Esophagus squamous epithelium (tissue), 4 donors: Measurements from ENCODE around the gene GABBR2.
"Not testable (repeated sequence)": the region's sequence is repeated elsewhere in the genome, so short reads cannot be mapped to it uniquely, and the experiment has no call there.

Experiments
- POLR2A ChIP-seq, 4 donors: fragments of 450-650 bp; IDR thresholded peaks; one replicate each; pipeline ENCODE4 v1.6.1; 2017; ENCODE audit warnings: antibody characterized with exemption in 4 of 4, mild to moderate bottlenecking in 4 of 4, moderate library complexity in 3 of 4
- TF ChIP-seq, protein P1 (sequence below), 6 experiments: fragments of 450-650 bp in 4 of 6; fragments of 200-600 bp in 2 of 6; sonication (generic) in 2 of 6; IDR thresholded peaks; one replicate each; pipeline ENCODE4 v1.5.1; 2016 to 2019; ENCODE audit warnings: antibody characterized with exemption in 6 of 6, mild to moderate bottlenecking in 4 of 6, moderate library complexity in 4 of 6

DNA sequence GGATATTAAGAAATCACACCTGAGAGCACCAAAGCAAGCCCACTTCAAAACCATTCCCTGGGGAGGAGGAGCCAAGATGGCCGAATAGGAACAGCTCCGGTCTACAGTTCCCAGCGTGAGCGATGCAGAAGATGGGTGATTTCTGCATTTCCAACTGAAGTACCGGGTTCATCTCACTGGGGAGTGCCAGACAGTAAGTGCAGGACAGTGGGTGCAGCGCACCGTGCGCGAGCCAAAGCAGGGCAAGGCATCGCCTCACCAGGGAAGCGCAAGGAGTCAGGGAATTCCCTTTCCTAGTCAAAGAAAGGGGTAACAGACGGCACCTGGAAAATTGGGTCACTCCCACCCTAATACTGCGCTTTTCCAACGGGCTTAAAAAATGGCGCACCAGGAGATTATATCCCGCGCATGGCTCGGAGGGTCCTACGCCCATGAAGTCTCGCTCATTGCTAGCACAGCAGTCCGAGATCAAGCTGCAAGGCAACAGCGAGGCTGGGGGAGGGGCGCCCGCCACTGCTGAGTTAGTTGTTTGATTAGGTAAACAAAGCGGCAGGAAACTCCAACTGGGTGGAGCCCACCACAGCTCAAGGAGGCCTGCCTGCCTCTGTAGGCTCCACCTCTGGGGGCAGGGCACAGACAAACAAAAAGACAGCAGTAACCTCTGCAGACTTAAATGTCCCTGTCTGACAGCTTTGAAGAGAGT lies 200.4 kb downstream of the GABBR2 start:
- not testable (repeated sequence) for TF ChIP-seq POLR2A (IDR thresholded peaks at IDR 0.05)
- TF ChIP-seq, protein P1, sequence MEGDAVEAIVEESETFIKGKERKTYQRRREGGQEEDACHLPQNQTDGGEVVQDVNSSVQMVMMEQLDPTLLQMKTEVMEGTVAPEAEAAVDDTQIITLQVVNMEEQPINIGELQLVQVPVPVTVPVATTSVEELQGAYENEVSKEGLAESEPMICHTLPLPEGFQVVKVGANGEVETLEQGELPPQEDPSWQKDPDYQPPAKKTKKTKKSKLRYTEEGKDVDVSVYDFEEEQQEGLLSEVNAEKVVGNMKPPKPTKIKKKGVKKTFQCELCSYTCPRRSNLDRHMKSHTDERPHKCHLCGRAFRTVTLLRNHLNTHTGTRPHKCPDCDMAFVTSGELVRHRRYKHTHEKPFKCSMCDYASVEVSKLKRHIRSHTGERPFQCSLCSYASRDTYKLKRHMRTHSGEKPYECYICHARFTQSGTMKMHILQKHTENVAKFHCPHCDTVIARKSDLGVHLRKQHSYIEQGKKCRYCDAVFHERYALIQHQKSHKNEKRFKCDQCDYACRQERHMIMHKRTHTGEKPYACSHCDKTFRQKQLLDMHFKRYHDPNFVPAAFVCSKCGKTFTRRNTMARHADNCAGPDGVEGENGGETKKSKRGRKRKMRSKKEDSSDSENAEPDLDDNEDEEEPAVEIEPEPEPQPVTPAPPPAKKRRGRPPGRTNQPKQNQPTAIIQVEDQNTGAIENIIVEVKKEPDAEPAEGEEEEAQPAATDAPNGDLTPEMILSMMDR (IDR thresholded peaks at IDR 0.05): not testable (repeated sequence)
